Testis (tissue), 3 donors: ENCODE data around the gene SYTL1. TPM values are rescaled to one million over a fixed set of nuclear protein-coding genes. Genes with fewer than 3 reads are reported as not detected.

Experiments used
- DNase-seq: peaks from one replicate; pipeline ENCODE4 v3.0.0-alpha.2; 2019
- H3K27ac ChIP-seq, 2 donors: fragments of 200-600 bp; sonication (generic); one replicate each; pipeline ENCODE4 v1.5.1; 2019
- H3K27me3 ChIP-seq: fragments of 200-600 bp; sonication (generic); one replicate; pipeline ENCODE4 v1.5.1; 2019
- H3K36me3 ChIP-seq: fragments of 200-600 bp; sonication (generic); one replicate; pipeline ENCODE4 v1.5.1; 2017; ENCODE audit warnings: low read depth; ENCODE audit errors: missing control alignments
- H3K4me1 ChIP-seq: fragments of 200-600 bp; sonication (generic); one replicate; pipeline ENCODE4 v1.5.1; 2019
- H3K4me3 ChIP-seq, 2 donors: fragments of 200-600 bp; sonication (generic); one replicate each; pipeline ENCODE4 v1.5.1; 2017 to 2019
- H3K9me3 ChIP-seq: fragments of 200-600 bp; sonication (generic); one replicate; pipeline ENCODE4 v1.5.1; 2017
- CTCF ChIP-seq, 3 experiments: fragments of 450-650 bp in 2 of 3; fragments of 200-600 bp in 1 of 3; sonication (generic) in 1 of 3; IDR thresholded peaks; one replicate each; pipeline ENCODE4 v1.5.1; 2016 to 2019; ENCODE audit warnings: antibody characterized with exemption in 3 of 3, mild to moderate bottlenecking in 2 of 3, moderate library complexity in 1 of 3
- POLR2A ChIP-seq: fragments of 450-650 bp; IDR thresholded peaks from one replicate; pipeline ENCODE4 v1.6.1; 2017; ENCODE audit warnings: antibody characterized with exemption, mild to moderate bottlenecking, moderate library complexity
- WGBS, 2 donors: methylation state at CpG; one replicate each; pipeline ENCODE4 v1.1.5; 2018; 5-methylcytosine and 5-hydroxymethylcytosine counted together
- intact Hi-C: fragments of 100-400 bp; cut with DNase I; formaldehyde crosslinking; loops from one replicate; pipeline ENCODE4 v1.15.1; 2023; ENCODE audit warnings: low total_unique reads
- polyA plus RNA-seq: library from polyadenylated mRNA; stranded (reverse); fragments of 350-450 nt; fragmentation: Illumina TruSeq; extraction: RNeasy Lipid Tissue Mini Kit (QIAGEN cat#74804); gene quantifications from one replicate; pipeline ENCODE4 v1.2.3, GENCODE V29; 2014; ENCODE audit warnings: low read depth, low replicate concordance; ENCODE audit not compliant: insufficient read depth
- total RNA-seq, 2 donors: library from RNA; depleted of rRNA; stranded (reverse); fragments of >200 nt; gene quantifications; one replicate each; pipeline ENCODE4 v1.2.3, GENCODE V29; 2016

SYTL1 gene
- total and polyA plus RNA-seq, 3 donors from 2014 or later: 2.3 to 6.0 (median 5.4) TPM

- Histone ChIP-seq H3K27ac (no peak overlapping the region), H3K4me1 (no peaks in the 10 kb centered on the region), H3K9me3 (no peaks in the 10 kb centered on the region), H3K27me3 (no peaks in the 10 kb centered on the region), H3K4me3 (no peak overlapping the region), H3K36me3 (no peaks in the 10 kb centered on the region)
- WGBS, 2 donors: 83 to 89% methylated on average over 11 of the region's 11 CpGs
- intact Hi-C loops: no loop called here
- no peak for DNase-seq
- TF ChIP-seq CTCF (IDR thresholded peaks at IDR 0.05) (no peak), POLR2A (no peak)
Observed at GRCh38 chr1:27306892-27307761, 34.7 kb upstream of the SYTL1 start.

GRCh38 chr1:27307874-27308598, 33.8 kb upstream of the SYTL1 start:
- Histone ChIP-seq H3K36me3 (no peaks in the 10 kb centered on the region), H3K4me1 (no peaks in the 10 kb centered on the region), H3K4me3 (no peak overlapping the region), H3K27ac (no peak overlapping the region), H3K27me3 (no peaks in the 10 kb centered on the region), H3K9me3 (no peaks in the 10 kb centered on the region)
- intact Hi-C loops: no loop called here
- TF ChIP-seq CTCF (IDR thresholded peaks at IDR 0.05) (no peak), POLR2A (no peak)
- DNase-seq: no peak
- 89 to 91% methylated on average over 6 of the region's 6 CpGs for WGBS, 2 donors

- no peaks in the 10 kb centered on the region for H3K9me3 ChIP-seq
- no peak overlapping the region for H3K4me3 ChIP-seq
- 79 to 85% methylated on average over 3 of the region's 3 CpGs for WGBS, 2 donors
- DNase-seq: no peak
- H3K27ac ChIP-seq: no peak overlapping the region
- TF ChIP-seq CTCF (IDR thresholded peaks at IDR 0.05): no peak
- no peak for TF ChIP-seq POLR2A
- H3K36me3 ChIP-seq: no peaks in the 10 kb centered on the region
- no peaks in the 10 kb centered on the region for H3K27me3 ChIP-seq
- no peaks in the 10 kb centered on the region for H3K4me1 ChIP-seq
- intact Hi-C loops: no loop called here
Observed at GRCh38 chr1:27314169-27314568, 27.7 kb upstream of the SYTL1 start.

GRCh38 chr1:27314737-27315136, 27.1 kb upstream of the SYTL1 start:
- H3K4me1 ChIP-seq: no peaks in the 10 kb centered on the region
- no peak overlapping the region for H3K27ac ChIP-seq
- DNase-seq: no peak
- WGBS, 2 donors: 57 to 58% methylated on average over 2 of the region's 2 CpGs
- no peaks in the 10 kb centered on the region for H3K27me3 ChIP-seq
- no peaks in the 10 kb centered on the region for H3K36me3 ChIP-seq
- TF ChIP-seq CTCF (IDR thresholded peaks at IDR 0.05) (no peak), POLR2A (no peak)
- no peaks in the 10 kb centered on the region for H3K9me3 ChIP-seq
- H3K4me3 ChIP-seq: no peak overlapping the region
- intact Hi-C loops: no loop called here
